ENCODE measurements around the gene YAF2.

GRCh38 chr12:42130672-42131402 is 107.2 kb downstream of the YAF2 start:
- no peak for TF ChIP-seq CTCF (IDR thresholded peaks at IDR 0.05)
- TF ChIP-seq POLR2AphosphoS5 (IDR thresholded peaks at IDR 0.05), result no peak
- TF ChIP-seq POLR2A (IDR thresholded peaks at IDR 0.05), result no peak

Data from prostate gland (tissue), 2 donors.